ENCODE data around the gene ASPHD2.

ASPHD2 gene

GRCh38 chr22:26471522-26471921, 42.5 kb downstream of the ASPHD2 start:
- peak overlapping the region in 4 of 11 experiments; percentile 20 to 85 (median 30); a peak in 4 of 22 replicates for H3K27ac ChIP-seq
- TF ChIP-seq Cebpa-rat (IDR thresholded peaks at IDR 0.05), result no peak
- peak overlapping the region in 1 of 10 experiments; percentile 27; a peak in 1 of 20 replicates for H3K4me3 ChIP-seq
- H3K9ac ChIP-seq, result peak overlapping the region in 6 of 11 experiments; percentile 1 to 89 (median 8); a peak in 4 of 22 replicates
- H3K27me3 ChIP-seq, result no peaks in the 10 kb centered on the region
- H3K36me3 ChIP-seq, result peaks cover 68 to 100% (median 89%) of the 10 kb centered on the region in 11 experiments
- peak overlapping the region in 7 of 11 experiments; percentile 18 to 98 (median 95); a peak in 9 of 22 replicates for H3K4me2 ChIP-seq
- H3K9me3 ChIP-seq (replicated peaks in 1 of 11), result no peaks in the 10 kb centered on the region
- H3K4me1 ChIP-seq, result peaks cover 29 to 90% (median 75%) of the 10 kb centered on the region in 10 experiments
- peaks cover 0 to 85% (median 14%) of the 10 kb centered on the region in 11 experiments; a peak in 11 of 22 replicates for H4K20me1 ChIP-seq

DNA sequence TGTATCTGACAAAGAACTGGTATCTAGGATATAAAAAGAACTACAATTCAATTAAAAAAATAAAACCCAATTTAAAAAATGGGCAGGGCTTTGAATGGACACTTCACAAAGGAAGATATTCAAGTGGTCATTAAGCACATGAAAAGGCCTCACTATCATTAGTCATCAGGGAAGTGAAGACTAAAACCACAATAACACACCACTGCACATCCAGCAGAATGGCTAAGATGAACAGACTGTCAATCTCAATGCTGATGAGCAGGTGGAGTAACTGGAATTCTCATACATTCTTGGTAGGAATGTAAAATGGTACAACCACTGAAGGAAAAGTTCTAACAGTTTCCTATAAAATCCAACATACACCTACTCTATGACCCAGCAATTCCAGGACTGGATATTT, 45.6 kb downstream of the ASPHD2 start:
- Histone ChIP-seq H3K27ac (peak overlapping the region in 9 of 11 experiments; percentile 85 to 97 (median 94); a peak in 18 of 22 replicates), H3K4me1 (peaks cover 49 to 92% (median 71%) of the 10 kb centered on the region in 10 experiments), H3K4me2 (peak overlapping the region; percentile 92 to 98 (median 96)), H3K9me3 (replicated peaks in 1 of 11) (no peaks in the 10 kb centered on the region), H4K20me1 (peaks cover 0 to 53% (median 17%) of the 10 kb centered on the region in 11 experiments; a peak in 11 of 22 replicates), H3K4me3 (peak overlapping the region in 7 of 10 experiments; percentile 73 to 95 (median 75); a peak in 13 of 20 replicates), H3K27me3 (no peaks in the 10 kb centered on the region), H3K36me3 (peaks cover 39 to 93% (median 67%) of the 10 kb centered on the region in 11 experiments), H3K9ac (peak overlapping the region in 8 of 11 experiments; percentile 85 to 92 (median 90); a peak in 15 of 22 replicates)
- TF ChIP-seq Cebpa-rat (IDR thresholded peaks at IDR 0.05), result no peak

DNA sequence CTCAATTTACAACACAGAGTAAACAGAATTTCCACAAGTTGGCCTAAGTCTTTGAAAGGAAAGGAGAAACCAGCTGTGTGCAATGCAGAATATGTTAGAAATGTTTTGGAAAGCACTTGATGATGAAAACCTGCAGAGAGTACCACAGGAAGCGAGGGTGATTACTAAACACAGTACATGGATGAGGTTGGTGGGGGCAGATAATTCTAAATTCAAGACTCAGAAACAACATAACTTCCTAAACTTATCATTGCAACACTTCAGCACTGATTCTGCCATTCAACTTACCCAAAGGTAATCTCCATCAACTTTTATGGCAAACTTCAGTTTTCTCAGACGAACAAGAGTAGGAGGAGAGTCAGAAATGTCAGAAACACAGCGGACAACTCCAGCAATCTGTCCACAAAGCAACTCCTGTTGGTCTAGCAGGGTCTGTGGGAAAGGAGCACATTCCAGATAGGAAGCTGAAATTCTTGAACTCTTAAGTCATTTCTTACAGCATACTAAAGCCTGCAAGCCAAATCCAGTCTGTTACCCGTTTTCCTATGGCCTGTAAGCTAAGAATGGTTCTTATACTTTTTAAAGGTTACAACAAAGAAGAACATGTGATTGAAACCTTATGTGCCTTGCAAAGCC, 47.8 kb downstream of the ASPHD2 start:
- Histone ChIP-seq H3K4me3 (peak overlapping the region in 9 of 10 experiments; percentile 23 to 95 (median 75); a peak in 17 of 20 replicates), H3K27me3 (no peaks in the 10 kb centered on the region), H3K4me1 (peaks cover 29 to 97% (median 84%) of the 10 kb centered on the region in 10 experiments), H3K9ac (peak overlapping the region; percentile 8 to 92 (median 88); a peak in 20 of 22 replicates), H3K27ac (peak overlapping the region in 9 of 11 experiments; percentile 85 to 97 (median 94); a peak in 18 of 22 replicates), H4K20me1 (peaks cover 0 to 32% (median 14%) of the 10 kb centered on the region in 11 experiments; a peak in 7 of 22 replicates), H3K9me3 (replicated peaks in 1 of 11) (no peaks in the 10 kb centered on the region), H3K4me2 (peak overlapping the region; percentile 92 to 98 (median 96)), H3K36me3 (peaks cover 17 to 76% (median 45%) of the 10 kb centered on the region in 11 experiments)
- peak in 5 of 11 experiments; percentile 30 to 68 (median 52); a peak in 7 of 22 replicates for TF ChIP-seq Cebpa-rat (IDR thresholded peaks at IDR 0.05)

DNA sequence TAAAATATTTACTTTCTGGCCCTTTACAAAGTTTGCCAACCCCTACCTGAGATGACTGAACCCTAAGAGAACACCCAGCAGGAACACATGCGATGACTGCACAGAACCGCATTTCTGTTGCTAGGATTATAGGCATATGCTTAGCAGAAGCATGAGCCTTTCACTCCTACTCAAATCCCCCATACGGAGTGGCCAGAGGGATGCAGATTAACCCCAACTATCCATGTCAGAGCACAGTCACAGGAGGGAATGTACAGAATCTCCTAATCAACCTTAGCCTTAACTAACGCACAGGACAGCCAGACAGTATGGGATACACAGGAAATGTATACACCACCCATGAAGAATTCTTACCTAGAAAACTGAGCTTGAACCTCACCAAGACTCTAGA, 48.3 kb downstream of the ASPHD2 start:
- no peaks in the 10 kb centered on the region for H3K27me3 ChIP-seq
- H3K9me3 ChIP-seq (replicated peaks in 1 of 11), result no peaks in the 10 kb centered on the region
- H3K36me3 ChIP-seq, result peaks cover 12 to 71% (median 40%) of the 10 kb centered on the region in 11 experiments
- H4K20me1 ChIP-seq, result peaks cover 0 to 26% (median 12%) of the 10 kb centered on the region in 11 experiments; a peak in 7 of 22 replicates
- H3K9ac ChIP-seq, result peak overlapping the region; percentile 8 to 92 (median 88); a peak in 19 of 22 replicates
- peak overlapping the region in 9 of 10 experiments; percentile 23 to 95 (median 75); a peak in 18 of 20 replicates for H3K4me3 ChIP-seq
- H3K27ac ChIP-seq, result peak overlapping the region in 9 of 11 experiments; percentile 85 to 97 (median 94); a peak in 18 of 22 replicates
- peak overlapping the region; percentile 92 to 98 (median 96) for H3K4me2 ChIP-seq
- no peak for TF ChIP-seq Cebpa-rat (IDR thresholded peaks at IDR 0.05)
- peaks cover 29 to 100% (median 86%) of the 10 kb centered on the region in 10 experiments for H3K4me1 ChIP-seq

DNA sequence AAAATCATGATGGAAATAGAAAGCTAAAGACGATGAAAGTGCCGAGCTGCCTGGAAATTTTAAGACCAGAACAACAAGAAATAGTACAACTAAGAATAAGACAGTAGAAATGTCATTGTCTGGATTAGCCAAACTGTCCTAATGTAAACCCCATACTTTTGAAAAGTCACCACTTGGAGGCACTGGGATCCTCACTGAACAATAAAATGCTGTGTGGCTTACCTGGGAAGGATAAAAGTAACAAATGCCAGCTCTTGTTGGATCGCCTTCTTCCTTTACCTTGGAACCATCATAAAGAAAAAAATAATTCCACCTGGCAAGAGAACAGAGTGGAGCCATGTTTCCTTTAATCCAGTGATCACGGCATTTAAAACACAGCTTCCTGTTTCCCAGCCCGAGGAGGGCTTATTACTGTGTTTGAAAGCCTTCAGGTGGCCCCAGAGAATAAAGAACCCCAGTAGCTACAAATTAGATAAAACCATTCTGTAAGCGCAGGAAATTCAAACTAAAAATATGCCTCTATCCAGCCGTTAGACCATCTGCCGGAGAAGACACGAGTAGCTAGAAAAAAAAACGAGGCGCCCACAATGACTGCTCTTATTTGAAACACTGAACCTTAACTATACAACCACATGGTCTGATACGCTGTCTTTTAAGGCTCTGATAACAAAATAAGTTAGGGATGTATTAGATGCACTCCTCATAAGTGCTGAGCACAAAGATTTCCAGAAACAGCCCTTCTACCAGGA, 50.2 kb downstream of the ASPHD2 start:
- peak overlapping the region; percentile 92 to 98 (median 96) for H3K4me2 ChIP-seq
- H3K36me3 ChIP-seq, result peaks cover 0 to 52% (median 21%) of the 10 kb centered on the region in 11 experiments; a peak in 16 of 22 replicates
- peak overlapping the region; percentile 73 to 95 (median 76) for H3K4me3 ChIP-seq
- H3K27me3 ChIP-seq, result no peaks in the 10 kb centered on the region
- no peaks in the 10 kb centered on the region for H3K9me3 ChIP-seq (replicated peaks in 1 of 11)
- peaks cover 18 to 90% (median 78%) of the 10 kb centered on the region in 10 experiments for H3K4me1 ChIP-seq
- H3K27ac ChIP-seq, result peak overlapping the region; percentile 48 to 97 (median 91); a peak in 21 of 22 replicates
- H4K20me1 ChIP-seq, result peaks cover 0 to 9% (median 0%) of the 10 kb centered on the region in 11 experiments; a peak in 6 of 22 replicates
- H3K9ac ChIP-seq, result peak overlapping the region; percentile 85 to 92 (median 90)
- no peak for TF ChIP-seq Cebpa-rat (IDR thresholded peaks at IDR 0.05)

GRCh38 chr22:26479792-26480610, 50.9 kb downstream of the ASPHD2 start:
- peak overlapping the region; percentile 73 to 95 (median 76) for H3K4me3 ChIP-seq
- peak overlapping the region; percentile 92 to 98 (median 96) for H3K4me2 ChIP-seq
- peaks cover 0 to 7% (median 0%) of the 10 kb centered on the region in 11 experiments; a peak in 2 of 22 replicates for H4K20me1 ChIP-seq
- peak overlapping the region; percentile 48 to 97 (median 91); a peak in 21 of 22 replicates for H3K27ac ChIP-seq
- H3K9me3 ChIP-seq (replicated peaks in 1 of 11), result no peaks in the 10 kb centered on the region
- peak in 4 of 11 experiments; percentile 16 to 33 (median 20); a peak in 2 of 22 replicates for TF ChIP-seq Cebpa-rat (IDR thresholded peaks at IDR 0.05)
- H3K36me3 ChIP-seq, result peaks cover 0 to 44% (median 15%) of the 10 kb centered on the region in 11 experiments; a peak in 14 of 22 replicates
- no peaks in the 10 kb centered on the region for H3K27me3 ChIP-seq
- peak overlapping the region; percentile 85 to 92 (median 90) for H3K9ac ChIP-seq
- H3K4me1 ChIP-seq, result peaks cover 21 to 90% (median 78%) of the 10 kb centered on the region in 10 experiments; a peak in 19 of 20 replicates

GRCh38 chr22:26480611-26480932, 51.5 kb downstream of the ASPHD2 start:
- TF ChIP-seq Cebpa-rat (IDR thresholded peaks at IDR 0.05), result no peak

More at GRCh38 chr22:26480611-26480932, 51.5 kb downstream of the ASPHD2 start:
- peak overlapping the region; percentile 85 to 92 (median 90) for H3K9ac ChIP-seq
- peaks cover 0 to 39% (median 12%) of the 10 kb centered on the region in 11 experiments; a peak in 14 of 22 replicates for H3K36me3 ChIP-seq
- no peaks in the 10 kb centered on the region for H3K27me3 ChIP-seq
- peak overlapping the region; percentile 92 to 98 (median 96) for H3K4me2 ChIP-seq
- H3K9me3 ChIP-seq (replicated peaks in 1 of 11), result no peaks in the 10 kb centered on the region
- H3K4me1 ChIP-seq, result peaks cover 27 to 90% (median 78%) of the 10 kb centered on the region in 10 experiments
- peaks cover 0 to 7% (median 0%) of the 10 kb centered on the region in 11 experiments; a peak in 2 of 22 replicates for H4K20me1 ChIP-seq
- H3K4me3 ChIP-seq, result peak overlapping the region; percentile 73 to 95 (median 76)
- H3K27ac ChIP-seq, result peak overlapping the region; percentile 48 to 97 (median 91); a peak in 21 of 22 replicates

All from BLaER1 treated with 17β-estradiol and CSF1 and Interleukin-3, amounts not matched to agents 10 nM and 100 nM (cell line).